Sigmoid colon (tissue), 4 donors: ENCODE results near the gene TNFRSF11A.

Source experiments
- EP300 ChIP-seq, 4 donors: sonication (generic); formaldehyde crosslinking; IDR thresholded peaks; one replicate each; pipeline ENCODE4 v1.6.1; 2017; ENCODE audit warnings: antibody characterized with exemption in 4 of 4
- POLR2AphosphoS5 ChIP-seq, 4 donors: sonication (generic); formaldehyde crosslinking; IDR thresholded peaks; one replicate each; pipeline ENCODE4 v1.6.1; 2017; ENCODE audit warnings: antibody characterized with exemption in 4 of 4

GRCh38 chr18:62330650-62331049 is 5.5 kb downstream of the TNFRSF11A start:
- TF ChIP-seq EP300 (IDR thresholded peaks at IDR 0.05) (no peak), POLR2AphosphoS5 (IDR thresholded peaks at IDR 0.05) (no peak)
